SIG-M5 (cell line): ENCODE results near the gene PALMD.

Experiments
- DNase-seq: peaks from one replicate; lab custom pipeline; 2025; lab: John Stamatoyannopoulos, UW

Gene PALMD, protein sequence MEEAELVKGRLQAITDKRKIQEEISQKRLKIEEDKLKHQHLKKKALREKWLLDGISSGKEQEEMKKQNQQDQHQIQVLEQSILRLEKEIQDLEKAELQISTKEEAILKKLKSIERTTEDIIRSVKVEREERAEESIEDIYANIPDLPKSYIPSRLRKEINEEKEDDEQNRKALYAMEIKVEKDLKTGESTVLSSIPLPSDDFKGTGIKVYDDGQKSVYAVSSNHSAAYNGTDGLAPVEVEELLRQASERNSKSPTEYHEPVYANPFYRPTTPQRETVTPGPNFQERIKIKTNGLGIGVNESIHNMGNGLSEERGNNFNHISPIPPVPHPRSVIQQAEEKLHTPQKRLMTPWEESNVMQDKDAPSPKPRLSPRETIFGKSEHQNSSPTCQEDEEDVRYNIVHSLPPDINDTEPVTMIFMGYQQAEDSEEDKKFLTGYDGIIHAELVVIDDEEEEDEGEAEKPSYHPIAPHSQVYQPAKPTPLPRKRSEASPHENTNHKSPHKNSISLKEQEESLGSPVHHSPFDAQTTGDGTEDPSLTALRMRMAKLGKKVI

GRCh38 chr1:99645699-99646531 lies at the start of gene PALMD:
Gene PALMD, plus strand, starts transcription at chr1:99646113. Its CDS starts 205 bp downstream, at chr1:99646318.
- DNase-seq, result no peak

DNA sequence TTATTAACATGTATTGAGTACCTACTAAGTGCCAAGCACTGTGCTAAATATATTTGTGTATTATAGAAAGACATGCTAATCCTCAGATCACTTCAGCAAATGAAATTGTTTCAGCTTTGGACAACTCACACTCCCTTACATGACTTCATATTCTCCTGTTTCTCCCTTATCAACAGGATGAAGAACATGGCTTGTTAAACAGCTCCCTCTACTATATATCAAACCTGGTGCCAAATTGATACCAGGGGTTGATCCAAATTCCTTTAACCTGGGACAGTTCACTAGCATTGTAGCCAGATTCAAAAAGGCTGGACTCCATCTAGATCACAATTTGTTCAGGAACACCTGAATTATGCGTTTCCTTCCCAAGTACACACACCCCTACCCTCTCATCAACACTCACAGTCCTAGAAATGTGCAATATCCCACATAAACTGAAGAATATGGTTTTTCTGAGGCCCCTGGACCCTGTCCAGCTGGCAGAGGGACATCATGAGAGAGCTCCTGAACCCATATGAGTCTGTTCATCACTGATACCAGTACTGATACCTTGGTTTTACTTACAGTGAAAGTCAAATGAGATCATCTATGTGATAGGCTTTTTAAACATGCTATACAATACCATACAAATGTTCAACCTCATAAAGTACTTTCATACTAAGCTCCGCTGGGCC lies 47.0 kb upstream of the PALMD start:
- DNase-seq, result no peak

GRCh38 chr1:99599678-99600175 lies 46.2 kb upstream of the PALMD start:
- no peak for DNase-seq

GRCh38 chr1:99600782-99601181 lies 45.1 kb upstream of the PALMD start:
- no peak for DNase-seq

- DNase-seq, result no peak
These were observed 44.7 kb upstream of the PALMD start for GRCh38 chr1:99601208-99601607.

DNA sequence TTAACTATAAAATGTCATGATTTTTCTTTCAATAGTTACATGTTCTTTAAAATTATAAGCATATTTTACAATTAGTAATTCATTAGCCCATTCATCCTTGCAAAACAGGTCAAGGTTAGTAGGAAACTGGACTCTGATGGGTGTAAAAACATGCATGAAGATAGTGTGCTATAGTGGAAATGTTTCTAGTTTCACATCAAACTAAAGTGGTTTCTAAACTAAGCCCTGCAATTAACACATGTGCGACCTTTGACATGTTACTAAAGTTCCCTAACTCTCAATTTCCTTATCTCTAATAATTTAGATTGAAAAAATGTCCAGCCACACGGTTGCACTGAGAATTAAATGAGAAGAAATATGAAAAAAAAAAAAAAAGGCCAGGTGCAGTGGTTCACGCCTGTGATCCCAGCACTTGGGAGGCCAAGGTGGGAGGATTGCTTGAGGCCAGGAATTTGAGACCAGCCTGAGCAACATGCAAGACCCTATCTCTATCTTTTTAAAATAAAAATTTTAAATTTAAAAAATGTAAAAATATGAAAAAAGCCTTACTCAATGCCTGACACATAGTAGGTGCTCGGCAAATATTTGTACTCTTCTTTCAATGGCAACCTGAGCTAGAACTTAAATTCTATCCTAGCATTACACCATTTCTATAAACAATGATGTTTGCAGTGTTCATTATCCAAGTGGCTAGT lies 44.1 kb upstream of the PALMD start:
- no peak for DNase-seq

DNA sequence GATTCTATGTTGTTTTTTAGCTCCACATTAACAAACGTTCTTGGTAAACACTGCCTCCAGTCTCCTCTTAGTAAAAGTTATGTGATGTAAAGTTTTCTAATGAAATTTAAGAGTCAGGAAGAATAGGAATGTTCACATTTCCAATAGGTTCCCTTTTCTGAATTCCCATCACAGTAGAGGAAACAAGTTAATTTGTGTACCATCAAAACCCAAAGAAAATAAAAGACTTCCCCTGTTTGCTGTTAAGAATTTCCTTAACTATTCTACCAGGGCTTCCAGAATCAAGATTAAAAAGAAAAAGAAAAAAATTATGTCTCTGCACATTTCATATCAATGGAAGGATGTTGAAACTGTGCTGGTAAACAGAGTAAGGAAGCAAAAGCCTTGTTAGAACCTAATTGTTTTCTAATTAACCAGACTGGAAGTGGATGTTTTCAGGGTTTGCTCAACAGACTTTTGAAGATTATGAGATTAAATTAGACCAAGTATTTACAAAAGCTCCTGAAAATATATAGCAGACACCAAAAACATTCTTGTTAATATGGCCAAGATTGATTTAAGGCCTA lies 43.4 kb upstream of the PALMD start:
- DNase-seq, result no peak

DNA sequence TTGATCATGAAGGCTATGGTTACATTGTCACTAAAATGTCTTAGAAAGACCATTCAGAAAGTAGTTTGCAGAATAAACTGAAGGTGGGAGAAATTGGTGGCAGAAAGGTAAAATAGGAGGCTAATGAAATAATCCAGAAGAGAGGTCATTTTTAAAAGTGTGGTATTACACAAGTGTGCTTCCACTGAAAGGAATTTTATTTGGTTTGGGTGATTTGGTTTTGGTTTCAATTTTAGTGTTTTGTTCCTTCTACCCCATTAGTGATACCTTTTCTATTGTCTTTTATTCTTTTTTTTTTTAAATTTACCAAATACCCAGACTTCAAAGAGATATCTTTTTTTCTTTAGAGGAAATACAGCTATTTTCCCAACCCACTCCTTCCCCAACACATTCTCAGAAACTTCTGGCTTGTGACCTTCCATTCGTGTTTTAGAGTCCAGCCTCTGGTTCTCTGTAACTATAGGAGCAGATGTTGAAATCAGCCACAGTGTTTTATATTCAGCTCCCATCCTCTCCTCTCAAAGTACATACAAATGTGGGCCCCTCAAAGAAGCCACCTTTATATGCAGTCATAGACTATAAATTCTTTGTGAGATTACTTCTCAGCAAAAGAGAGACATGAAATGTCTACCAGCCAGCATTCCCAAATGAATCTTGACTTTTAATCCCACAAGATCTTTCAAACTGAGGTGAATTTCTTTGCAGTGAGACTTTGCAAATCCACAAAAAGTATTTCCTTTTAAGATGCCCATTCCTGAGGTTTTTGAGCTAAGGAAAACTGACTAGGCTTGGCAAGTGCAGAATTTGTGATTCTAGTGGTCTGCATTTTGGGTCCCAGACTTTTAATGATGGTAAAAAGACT lies 42.0 kb upstream of the PALMD start:
- no peak for DNase-seq

DNA sequence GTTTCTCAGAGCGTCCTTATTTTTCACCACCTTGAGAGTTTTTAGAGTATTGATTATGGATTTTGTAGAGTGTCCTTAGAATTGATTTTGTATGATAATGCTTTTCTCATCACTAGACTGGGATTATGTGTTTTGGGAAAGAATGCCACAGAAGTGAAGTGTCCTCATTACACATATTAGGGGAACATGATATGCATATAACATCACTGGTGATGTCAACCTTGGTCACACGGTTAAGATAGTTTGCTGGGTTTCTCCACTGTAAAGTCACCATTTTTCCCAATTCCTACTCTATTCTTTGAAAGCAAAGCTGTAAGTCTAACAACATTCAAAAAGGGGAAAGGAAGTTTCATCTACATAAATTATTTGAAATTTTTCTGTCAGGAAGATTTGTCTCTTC lies 39.6 kb upstream of the PALMD start:
- no peak for DNase-seq

DNA sequence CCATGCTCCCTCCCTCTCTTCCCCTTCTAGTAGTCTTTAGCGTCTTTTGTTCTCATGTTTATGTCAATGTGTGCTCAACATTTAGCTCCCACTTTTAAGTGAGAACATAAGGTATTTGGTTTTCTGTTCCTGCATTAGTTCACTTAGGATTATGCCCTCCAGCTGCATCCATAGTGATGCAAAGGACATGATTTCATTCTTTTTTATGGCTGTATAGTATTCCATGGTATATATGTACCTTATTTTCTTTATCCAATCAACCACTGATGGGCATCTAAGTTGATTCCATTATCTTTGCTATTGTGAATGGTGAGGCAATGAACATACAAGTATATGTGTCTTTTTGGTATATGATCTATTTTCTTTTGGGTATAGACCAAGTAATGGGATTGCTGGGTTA lies 38.3 kb upstream of the PALMD start:
- DNase-seq, result no peak

- no peak for DNase-seq
These were observed 37.9 kb upstream of the PALMD start for GRCh38 chr1:99608058-99608457.

- no peak for DNase-seq
These were observed 32.2 kb upstream of the PALMD start for GRCh38 chr1:99613716-99614115.

- DNase-seq, result no peak
These were observed 31.2 kb upstream of the PALMD start for GRCh38 chr1:99614728-99615127.

GRCh38 chr1:99619583-99619982 lies 26.3 kb upstream of the PALMD start:
- DNase-seq, result no peak

DNA sequence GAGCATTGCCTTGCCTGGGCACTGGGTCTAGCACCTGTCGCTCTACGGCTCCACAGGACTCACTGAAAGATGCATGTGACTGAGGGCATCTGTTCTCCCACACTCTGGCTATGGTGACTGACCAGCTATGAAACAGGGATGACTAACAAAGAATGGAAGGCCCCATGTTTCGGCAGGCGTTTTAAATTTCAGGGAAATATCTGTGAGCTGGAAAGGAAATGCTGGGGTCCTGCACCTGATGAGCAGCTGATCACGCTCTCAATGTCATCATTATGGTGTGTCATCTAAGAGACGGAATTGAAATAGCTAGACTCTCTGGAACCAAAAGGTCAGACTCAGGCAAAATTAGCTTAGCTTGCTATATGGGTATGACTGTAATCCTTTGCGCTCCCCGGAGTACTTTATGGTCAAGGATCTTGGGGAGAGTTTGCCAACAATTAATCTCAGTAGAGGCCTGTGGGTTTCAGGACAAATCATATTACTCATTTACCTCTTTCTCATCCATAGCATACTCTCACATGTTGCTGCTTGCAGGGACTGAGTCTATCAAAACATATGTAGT lies 24.5 kb upstream of the PALMD start:
- DNase-seq, result no peak

DNA sequence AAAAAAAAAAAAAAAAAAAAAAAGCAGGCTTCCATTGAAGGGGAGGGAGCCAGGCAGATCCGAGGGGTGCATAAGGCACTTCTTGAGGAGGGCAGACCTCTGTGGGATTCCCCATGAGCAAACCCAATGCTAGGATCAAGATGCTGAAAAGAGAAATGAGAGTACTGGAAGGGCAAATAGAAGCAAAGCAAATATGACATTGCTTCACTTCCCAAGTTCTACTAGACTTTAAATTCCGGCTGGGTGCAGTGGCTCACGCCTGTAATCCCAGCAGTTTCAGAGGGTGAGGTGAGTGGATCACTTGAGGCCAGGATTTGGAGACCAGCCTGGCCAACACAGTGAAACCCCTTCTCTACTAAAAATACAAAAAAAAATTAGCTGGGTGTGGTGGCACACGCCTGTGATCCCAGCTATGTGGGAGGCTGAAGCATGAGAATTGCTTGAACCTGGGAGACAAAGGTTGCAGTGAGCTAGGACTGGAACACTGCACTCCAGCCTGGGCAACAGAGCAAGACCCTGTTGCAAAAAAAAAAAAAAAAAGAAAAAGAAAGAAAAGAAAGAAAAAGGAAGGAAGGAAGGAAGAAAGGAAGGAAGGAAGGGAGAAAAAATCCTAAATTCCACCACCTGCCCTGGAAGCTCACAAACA lies 23.1 kb upstream of the PALMD start:
- DNase-seq, result no peak

- DNase-seq, result no peak
These were observed 22.4 kb upstream of the PALMD start for GRCh38 chr1:99623554-99623953.

DNA sequence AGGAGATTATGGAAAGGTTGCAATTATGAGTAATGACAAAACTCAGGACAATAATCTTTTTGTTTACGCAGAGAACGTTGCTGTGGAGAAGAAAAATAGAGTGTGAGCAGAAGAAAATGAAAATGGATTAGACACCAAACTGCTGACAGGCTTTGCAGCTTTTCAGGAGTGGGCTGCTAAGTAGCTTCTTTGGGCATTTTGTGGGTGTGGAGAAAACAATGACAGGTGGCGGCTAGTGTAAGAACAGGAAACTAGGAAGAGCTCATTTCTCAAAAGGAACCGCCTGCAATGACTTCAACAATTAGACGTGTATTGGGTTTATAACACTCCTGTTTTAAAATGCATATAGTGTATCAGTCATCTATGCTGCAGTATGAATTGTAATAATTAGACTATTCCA lies 18.3 kb upstream of the PALMD start:
- no peak for DNase-seq

- DNase-seq, result no peak
These were observed 16.7 kb upstream of the PALMD start for GRCh38 chr1:99629164-99629563.
